Measurements from ENCODE around the gene MPZL1. TPM values are rescaled to one million over a fixed set of nuclear protein-coding genes. Genes with fewer than 3 reads are reported as not detected.

Gene MPZL1
- total RNA-seq, 4 donors from 2014 or later: 44.5 to 72.6 (median 53.7) TPM

- no peak for TF ChIP-seq CTCF (IDR thresholded peaks at IDR 0.05; ENCODE audit: low read depth)
Observed at GRCh38 chr1:167706363-167706762, 15.4 kb upstream of the MPZL1 start.

GRCh38 chr1:167706931-167707877, 14.6 kb upstream of the MPZL1 start:
- no peak for TF ChIP-seq CTCF (IDR thresholded peaks at IDR 0.05; ENCODE audit: low read depth)

GRCh38 chr1:167707942-167708341, 13.8 kb upstream of the MPZL1 start:
- TF ChIP-seq CTCF (IDR thresholded peaks at IDR 0.05; ENCODE audit: low read depth): no peak

GRCh38 chr1:167708940-167709389, 12.8 kb upstream of the MPZL1 start:
- no peak for TF ChIP-seq CTCF (IDR thresholded peaks at IDR 0.05; ENCODE audit: low read depth)

GRCh38 chr1:167710836-167711235, 10.9 kb upstream of the MPZL1 start:
- no peak for TF ChIP-seq CTCF (IDR thresholded peaks at IDR 0.05; ENCODE audit: low read depth)

DNA sequence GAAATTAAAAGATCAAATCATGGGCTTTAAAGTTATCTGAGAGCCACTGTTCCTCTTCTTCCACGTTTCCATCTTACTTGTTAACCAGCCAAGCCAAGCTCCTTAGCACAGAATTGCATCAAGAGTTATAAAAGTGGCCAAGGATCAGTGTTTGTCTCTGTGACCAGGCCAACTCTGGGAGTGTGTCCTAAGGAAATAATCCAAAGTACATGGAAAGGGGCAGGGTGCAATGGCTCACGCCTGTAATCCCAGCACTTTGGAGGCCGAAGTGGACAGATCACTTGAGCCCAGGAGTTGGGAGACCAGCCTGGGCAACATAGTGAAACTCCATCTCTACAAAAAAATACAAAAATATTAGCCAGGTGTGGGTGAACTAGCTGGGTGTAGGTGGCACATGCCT, 10.0 kb upstream of the MPZL1 start:
- TF ChIP-seq CTCF (IDR thresholded peaks at IDR 0.05; ENCODE audit: low read depth): no peak

- TF ChIP-seq CTCF (IDR thresholded peaks at IDR 0.05; ENCODE audit: low read depth): no peak
Observed at GRCh38 chr1:167713330-167714081, 8.3 kb upstream of the MPZL1 start.

Data from subcutaneous adipose tissue (tissue), 4 donors.